22Rv1 (cell line): ENCODE measurements around the gene TMEM205.
"Not testable (repeated sequence)": the region's sequence is repeated elsewhere in the genome, so short reads cannot be mapped to it uniquely, and the experiment has no call there.

ENCODE experiments used
- H3K27ac ChIP-seq: fragments of 450-650 bp; 2 replicates; pipeline ENCODE4 v1.5.1; 2017
- ZFX ChIP-seq: fragments of 450-650 bp; IDR thresholded peaks from 2 replicates; pipeline ENCODE4 v1.6.1; 2017; ENCODE audit warnings: antibody characterized with exemption, borderline replicate concordance
- TF ChIP-seq, protein P1 (sequence below): fragments of 450-650 bp; IDR thresholded peaks from 2 replicates; pipeline ENCODE4 v1.5.1; 2017; ENCODE audit warnings: mild to moderate bottlenecking

Gene TMEM205

DNA sequence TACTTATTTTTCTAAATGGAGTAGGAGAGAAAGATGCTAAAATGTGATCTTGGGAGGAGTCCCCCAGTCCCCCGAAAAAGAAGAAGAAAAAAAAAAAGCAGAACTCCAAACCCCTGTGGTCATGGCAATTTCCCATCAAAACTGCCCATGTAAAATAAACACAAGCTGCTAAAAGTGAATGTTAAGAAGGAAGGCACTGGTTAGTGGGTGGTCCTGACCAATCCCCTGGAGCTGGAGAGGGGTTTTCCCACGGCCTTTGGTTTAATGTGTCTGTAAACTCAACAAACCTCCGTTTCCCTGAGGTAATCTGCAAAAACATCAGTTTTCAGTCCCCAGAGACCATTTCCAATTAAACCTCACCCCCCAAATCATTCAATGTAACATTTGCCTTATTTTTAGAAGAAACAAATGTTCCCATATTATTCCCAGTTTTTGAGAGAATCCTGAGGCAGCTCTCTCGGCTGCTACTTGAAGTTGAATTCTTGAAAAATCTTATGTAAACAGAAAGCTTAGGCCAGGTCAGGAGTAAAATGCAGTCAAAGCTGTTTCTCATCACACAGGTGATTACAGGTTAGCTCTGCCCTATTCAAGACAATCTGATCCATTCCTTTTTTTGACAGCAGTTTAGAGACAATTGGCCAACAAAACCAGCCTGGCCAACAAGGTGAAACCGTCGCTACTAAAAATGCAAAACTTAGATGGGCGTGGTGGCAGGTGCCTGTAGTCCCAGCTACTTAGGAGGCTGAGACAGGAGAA is 23.6 kb downstream of the TMEM205 start:
- H3K27ac ChIP-seq = peak overlapping the region; percentile 60; the same call in 1 of the 2 replicates
- TF ChIP-seq ZFX = no peak
- TF ChIP-seq, protein P1, sequence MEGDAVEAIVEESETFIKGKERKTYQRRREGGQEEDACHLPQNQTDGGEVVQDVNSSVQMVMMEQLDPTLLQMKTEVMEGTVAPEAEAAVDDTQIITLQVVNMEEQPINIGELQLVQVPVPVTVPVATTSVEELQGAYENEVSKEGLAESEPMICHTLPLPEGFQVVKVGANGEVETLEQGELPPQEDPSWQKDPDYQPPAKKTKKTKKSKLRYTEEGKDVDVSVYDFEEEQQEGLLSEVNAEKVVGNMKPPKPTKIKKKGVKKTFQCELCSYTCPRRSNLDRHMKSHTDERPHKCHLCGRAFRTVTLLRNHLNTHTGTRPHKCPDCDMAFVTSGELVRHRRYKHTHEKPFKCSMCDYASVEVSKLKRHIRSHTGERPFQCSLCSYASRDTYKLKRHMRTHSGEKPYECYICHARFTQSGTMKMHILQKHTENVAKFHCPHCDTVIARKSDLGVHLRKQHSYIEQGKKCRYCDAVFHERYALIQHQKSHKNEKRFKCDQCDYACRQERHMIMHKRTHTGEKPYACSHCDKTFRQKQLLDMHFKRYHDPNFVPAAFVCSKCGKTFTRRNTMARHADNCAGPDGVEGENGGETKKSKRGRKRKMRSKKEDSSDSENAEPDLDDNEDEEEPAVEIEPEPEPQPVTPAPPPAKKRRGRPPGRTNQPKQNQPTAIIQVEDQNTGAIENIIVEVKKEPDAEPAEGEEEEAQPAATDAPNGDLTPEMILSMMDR = no peak

DNA sequence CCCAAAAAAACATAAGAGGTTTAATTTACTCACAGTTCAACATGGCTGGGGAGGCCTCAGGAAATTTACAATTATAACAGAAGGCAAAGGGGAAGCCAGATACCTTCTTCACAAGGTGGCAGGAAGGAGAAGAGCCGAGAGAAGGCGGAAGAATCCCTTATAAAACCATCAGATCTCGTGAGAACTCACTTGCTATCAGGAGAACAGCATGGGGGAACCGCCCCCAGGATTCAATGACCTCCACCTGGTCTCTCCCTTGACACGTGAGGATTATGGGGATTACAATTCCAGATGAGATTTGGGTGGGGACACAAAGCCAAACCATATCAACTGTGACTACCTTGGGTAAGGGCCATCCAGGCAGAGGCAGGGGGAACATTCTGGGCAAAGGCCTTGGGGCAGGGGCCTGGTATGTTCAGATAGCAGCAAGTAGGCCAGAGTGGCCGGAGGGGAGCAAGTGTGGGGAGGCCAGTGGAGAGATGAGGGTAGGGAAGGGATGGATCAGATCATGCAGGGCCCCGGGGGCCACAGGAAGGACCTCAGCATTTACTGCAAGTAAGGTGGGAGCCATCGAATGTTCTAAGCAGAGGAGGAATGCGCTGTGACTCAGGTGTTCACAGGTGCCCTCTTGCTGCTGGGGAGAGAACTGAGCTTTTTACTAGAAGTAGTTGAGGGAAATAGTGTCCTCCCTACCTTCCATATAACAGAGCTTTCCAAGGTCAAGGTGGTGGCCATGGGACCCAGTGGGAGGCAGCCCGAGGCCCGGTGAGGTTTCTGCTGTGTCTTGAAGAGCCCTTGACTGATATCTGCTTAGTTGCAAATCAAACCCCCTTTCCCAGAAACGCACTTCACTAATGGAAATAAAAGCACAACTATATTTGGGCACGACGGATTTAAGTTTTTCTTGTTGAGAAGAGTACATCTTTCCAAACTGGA is 24.6 kb downstream of the TMEM205 start:
- no peak for TF ChIP-seq ZFX
- TF ChIP-seq, protein P1 = peak; percentile 40
- peak overlapping the region; percentile 60; the same call in 1 of the 2 replicates for H3K27ac ChIP-seq

GRCh38 chr19:11320278-11320995 is 25.6 kb downstream of the TMEM205 start:
- not testable (repeated sequence) for H3K27ac ChIP-seq

GRCh38 chr19:11306337-11306736 is 39.7 kb downstream of the TMEM205 start:
- no peak overlapping the region for H3K27ac ChIP-seq
- TF ChIP-seq, protein P1 = no peak
- TF ChIP-seq ZFX = no peak

DNA sequence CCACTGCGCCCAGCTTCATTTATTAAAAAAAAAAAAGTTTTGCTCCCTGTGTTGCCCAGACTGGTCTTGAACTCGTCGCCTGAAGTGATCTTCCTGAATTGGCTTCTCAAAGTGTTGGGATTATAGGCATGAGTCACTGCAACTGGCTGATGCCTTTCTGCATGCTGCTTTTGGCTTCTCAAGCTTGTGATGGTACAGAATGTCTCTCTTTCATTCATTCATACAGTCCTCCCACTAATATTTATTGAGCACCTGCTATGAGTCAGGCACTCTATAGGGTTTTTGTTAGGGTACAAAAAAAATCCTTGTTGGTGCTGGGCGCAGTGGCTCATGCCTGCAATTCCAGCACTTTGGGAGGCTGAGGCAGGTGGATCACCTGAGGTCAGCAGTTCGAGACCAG is 41.1 kb downstream of the TMEM205 start:
- TF ChIP-seq, protein P1 = no peak
- TF ChIP-seq ZFX = no peak
- no peak overlapping the region for H3K27ac ChIP-seq

DNA sequence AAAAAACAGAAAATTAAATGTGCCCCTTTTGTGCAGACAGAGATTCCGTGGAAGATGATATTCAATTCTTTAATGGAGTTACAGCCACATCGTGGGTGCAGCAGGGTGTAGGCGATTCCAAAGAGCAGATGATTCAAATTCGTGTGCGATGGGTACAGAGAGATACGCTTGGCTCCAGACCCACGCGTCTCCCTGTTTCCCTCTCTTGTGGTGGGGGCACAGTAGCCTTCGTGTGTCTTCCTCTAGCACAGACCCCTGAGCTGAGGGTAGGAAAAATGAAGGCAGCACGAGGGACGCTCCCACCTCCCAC is 45.3 kb downstream of the TMEM205 start:
- H3K27ac ChIP-seq = no peak overlapping the region
- TF ChIP-seq, protein P1 = no peak
- no peak for TF ChIP-seq ZFX

DNA sequence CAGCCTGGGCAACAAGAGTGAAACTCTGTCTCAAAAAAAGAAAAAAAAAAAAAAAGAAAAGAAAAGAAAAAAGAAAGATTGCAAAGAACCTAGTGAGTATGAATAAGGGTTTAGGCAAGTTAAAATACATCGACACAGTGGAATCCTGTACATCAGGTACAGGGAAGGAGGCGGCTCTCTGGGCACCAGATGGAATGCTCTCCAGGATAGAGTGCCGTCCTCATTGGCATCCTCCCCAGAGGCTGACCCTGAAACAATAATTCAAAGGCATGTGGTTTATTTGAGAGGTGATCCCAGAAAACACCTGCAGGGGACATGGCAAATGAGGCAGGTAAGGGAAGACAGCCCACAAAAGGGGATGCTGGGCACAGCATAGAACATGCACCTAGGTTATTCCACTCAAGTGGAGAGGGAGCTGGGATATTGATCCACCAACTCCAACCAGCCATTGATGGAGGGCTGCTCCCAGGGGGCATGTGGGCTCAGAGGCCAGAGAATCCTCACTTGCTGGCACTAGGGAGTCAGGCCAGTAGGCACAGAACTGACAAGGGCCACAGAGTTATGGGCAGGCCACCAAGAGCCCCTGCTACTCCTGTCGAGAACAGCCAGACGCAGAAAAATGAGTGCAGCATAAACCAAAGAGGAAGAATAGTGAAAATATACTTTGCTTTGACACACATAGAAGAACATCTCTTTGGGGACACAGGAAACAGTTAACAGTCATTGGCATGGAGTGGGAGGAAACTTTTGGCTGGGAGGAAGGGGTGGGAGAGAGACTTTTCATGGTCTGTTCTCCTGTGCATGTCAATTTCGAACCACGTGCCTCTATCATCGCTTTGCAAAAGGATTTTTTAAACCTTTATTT is 45.9 kb downstream of the TMEM205 start:
- H3K27ac ChIP-seq = no peak overlapping the region
- TF ChIP-seq, protein P1 = no peak
